GM21737 (cell line): ENCODE data around the gene PQBP1.
A peak's percentile ranks its signal among the peaks of the same experiment; 100 is the strongest.

ENCODE experiments used
- ATAC-seq: cut with Tn5 transposase; IDR thresholded peaks from one replicate; pipeline ENCODE4 v1.9.1; 2021; ENCODE audit warnings: mild to moderate bottlenecking, moderate library complexity; ENCODE audit not compliant: unreplicated experiment

The PQBP1 gene

DNA sequence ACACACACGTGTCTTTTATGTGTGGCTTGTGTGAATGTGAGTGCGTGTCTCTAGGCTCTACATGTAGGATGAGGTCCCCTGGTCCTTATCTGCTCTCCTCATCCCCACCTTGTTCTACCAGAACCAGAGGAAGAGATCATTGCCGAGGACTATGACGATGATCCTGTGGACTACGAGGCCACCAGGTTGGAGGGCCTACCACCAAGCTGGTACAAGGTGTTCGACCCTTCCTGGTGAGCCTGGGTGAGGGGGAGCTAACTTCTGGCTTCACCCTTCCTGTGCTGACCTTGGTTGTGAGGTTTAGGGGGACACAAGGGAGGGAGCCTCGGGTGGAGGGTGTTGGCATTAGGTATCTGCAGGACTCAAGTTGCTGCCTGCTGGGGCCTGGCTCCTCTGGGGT lies 3.3 kb downstream of the PQBP1 start:
- no peak for ATAC-seq

DNA sequence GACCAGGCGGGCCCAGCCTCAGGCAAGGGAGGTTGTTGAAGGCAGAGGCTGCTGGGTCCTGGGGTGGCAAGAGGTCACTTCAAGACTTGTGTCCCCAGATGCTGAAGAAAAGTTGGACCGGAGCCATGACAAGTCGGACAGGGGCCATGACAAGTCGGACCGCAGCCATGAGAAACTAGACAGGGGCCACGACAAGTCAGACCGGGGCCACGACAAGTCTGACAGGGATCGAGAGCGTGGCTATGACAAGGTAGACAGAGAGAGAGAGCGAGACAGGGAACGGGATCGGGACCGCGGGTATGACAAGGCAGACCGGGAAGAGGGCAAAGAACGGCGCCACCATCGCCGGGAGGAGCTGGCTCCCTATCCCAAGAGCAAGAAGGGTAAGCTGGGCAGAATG lies 4.4 kb downstream of the PQBP1 start:
- ATAC-seq = no peak

DNA sequence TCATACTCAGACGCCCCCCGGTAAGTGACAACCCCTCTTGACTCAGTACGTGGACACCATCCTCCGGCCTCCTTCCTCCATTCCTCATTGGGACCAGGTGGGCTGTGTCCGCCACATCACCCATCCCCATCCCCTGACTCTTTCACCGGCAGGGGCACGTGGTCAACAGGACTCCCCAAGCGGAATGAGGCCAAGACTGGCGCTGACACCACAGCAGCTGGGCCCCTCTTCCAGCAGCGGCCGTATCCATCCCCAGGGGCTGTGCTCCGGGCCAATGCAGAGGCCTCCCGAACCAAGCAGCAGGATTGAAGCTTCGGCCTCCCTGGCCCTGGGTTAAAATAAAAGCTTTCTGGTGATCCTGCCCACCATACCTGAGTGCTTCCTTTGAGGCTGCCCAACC lies 5.0 kb downstream of the PQBP1 start:
- no peak for ATAC-seq

DNA sequence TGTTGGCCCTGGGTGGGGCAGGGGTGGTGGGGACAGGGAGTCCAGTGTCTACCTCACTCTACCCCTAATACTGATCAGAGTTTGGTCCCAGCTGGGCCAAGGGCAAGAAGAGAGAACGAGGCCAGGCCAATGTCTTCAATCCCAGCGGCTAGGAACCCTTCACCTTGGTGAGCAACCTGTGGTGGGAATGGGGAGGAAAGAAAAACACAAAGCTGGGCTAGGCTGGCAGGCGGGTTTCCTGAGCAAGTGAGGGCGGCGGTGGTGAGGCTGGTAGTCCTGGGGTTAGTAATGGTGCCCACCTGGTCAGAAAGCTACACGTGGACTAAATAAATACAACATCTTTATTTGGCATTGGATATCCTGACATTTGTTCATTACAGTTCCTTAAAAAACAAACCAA lies 5.6 kb downstream of the PQBP1 start:
- no peak for ATAC-seq

DNA sequence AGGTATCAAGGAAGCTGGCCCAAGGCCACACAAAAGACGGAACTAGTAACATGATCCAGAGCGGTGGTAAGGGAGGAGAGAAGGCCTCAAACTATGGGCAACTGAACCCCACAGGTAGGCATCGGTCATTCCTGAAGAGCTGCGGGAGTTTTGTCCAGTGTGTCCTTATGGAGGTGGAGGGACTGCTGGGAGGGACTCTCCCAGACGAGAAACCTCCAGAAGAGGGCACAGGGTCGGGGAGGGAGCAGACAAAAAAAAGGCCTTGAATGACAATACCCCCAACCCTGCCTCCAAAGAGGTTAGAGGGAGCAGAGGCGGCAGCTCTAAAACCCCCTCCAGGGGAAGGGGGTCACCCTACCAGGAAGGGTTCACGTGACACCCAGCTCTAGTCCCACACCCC lies 6.5 kb downstream of the PQBP1 start:
- no peak for ATAC-seq

DNA sequence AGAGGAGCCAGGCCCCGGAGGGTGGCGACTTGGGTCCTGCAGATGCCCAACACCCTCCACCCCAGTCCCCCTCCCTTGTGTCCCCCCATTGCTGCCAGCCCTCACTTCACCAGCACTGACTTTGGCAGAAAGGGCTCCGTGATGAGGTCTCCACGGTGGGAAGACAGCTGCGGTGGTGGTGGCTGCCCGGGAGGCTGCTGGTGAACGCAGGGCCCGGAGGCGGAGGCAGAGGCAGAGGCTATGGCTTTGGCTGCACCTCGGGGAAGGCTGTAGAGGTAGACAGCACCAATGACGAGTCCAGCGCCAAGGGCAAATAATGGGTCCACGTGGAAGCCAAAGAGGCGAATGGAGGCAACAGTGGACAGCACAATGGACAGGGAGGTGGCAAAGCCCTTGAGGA lies 6.9 kb downstream of the PQBP1 start:
- no peak for ATAC-seq

DNA sequence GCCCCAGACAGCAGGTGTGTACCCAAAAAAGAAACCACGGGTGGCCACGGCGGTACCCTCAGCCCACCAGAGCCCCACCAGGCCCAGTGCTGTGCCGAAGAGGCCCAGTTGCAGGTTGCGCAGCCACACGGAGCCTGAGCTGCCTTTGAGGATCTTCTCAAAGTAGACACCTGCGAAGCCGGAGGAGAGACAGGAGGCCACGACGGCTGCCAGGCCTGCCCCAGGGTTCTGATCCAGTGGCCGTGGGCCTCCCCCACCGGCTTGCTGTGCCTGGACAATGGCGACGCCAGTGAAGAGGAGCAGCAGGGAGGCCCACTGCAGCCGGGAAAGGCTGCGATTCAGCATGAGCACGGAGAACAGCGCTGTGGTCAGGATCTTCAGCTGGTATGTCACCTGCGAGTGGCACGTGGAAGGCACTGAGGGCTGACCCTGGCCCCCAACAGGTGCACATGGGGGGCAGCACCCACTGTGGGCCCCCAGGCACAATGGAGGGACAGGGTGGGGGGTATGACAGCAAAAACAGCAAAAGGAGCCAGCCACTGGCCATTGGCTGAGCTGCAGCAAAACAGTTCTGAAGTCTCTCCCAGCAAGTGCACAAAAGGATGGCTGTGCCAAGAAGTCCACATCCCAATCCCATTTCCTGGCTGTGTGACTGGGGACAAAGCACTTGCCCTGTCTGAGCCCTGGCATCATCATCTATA lies 7.5 kb downstream of the PQBP1 start:
- ATAC-seq = no peak

DNA sequence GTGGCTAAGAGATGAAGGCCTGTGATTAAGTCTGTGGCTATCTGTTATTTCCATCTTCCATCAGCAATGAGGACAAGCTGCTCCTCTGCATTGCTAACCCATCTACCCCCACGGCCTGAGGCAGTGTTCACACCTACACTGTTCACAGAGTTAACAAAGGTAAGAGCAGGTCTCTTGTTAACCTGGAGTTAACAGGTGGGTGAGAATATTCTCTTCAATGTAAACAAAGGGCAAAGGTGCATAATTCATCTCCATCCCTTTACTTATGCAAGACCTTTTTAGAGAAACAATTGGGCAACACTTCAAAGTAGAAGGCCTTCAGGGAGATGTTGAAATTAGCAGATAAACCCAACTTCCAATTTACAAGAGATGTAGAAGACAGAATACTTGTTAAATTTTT lies 10.9 kb downstream of the PQBP1 start:
- no peak for ATAC-seq

DNA sequence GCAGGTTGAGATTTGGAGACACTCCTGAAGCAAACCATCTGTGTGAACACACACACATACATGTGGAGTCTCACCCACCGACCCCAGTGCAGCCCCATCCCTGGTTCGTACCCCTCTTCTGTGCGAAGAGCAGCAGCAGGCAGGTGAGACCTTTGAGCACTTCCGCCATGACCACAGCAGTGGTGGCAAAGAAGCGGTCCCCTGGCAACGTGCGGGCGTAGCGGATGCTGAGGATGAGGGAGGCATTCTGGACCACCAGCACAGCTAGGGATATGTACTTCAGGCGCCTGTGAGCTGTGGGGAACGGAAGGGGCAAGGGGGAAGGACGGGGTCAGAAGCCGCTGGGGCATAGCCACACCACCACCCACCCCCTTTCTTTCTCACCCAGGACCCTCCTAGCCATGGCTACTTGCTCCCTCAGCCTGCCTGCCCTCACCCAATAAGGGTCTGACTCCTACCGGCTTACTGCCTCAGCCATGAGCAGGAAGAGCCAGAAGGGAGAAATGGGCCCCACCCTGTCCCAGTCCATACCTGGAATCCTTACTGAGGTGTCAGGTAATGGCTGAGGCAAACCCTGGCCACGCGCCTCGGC lies 12.1 kb downstream of the PQBP1 start:
- ATAC-seq = no peak

DNA sequence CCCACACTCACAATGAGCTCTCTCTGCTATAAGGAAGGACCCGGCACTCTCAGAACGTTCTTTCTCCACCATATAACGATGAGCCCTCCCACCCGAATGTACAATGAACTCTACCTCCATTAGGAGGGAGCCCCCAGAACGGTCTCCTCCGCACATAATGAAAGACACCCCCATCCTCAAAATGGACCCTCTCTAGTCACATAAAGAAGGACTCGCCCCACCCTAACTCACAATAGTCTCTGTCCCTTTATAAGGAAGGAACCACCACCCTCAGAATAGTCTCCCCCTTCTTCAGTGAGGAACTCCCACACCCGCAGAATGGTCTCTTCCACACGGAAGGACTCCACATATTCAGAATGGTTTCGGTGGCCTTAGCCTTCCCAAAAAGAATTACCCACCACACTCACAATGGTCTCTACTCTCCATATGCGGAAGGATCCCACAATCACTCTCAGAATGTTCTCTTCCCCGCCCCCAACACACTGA lies 13.2 kb downstream of the PQBP1 start:
- ATAC-seq = peak; percentile 1

DNA sequence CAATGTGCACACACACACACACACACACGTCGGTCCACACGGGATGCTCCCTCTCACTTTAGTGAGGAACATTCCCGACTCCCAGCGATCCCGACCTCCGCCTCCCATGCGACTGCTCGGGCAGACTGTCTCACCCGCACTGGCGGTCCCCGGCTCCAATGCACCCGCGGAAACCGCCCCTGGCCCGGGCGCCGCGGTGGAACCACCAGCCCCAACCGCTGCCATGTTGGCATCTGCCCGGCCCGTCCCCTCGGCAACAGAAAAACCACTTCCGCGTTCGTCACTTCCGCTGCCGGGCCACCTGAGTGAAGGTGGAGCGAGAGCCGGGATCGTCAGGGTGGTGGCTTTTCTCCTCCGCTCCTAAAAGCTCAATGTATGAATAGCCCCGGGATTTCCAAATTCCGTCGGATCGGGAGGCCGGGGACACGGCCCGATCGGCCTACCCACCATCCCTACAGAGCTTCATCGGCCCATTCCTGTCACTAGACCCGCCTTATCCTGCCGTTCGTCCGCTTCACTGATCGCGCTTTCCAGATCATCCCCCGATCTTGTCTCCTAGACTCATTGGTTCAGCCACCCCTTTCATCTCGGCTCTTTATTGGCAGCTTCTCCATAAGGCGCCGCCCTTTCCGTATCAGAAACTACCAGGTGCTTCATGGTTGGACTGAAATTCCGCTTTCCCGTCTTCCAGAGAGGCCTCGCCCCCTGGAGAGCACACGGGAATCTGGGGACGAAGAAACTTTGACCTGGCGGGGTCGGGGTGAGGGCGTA lies 13.9 kb downstream of the PQBP1 start, which contains the start of gene SLC35A2:
Gene SLC35A2 (minus strand): TSS at position 235 of the 771 bp plus-strand sequence. CDS start 10 bp downstream, at position 225.
- ATAC-seq = peak; percentile 53

DNA sequence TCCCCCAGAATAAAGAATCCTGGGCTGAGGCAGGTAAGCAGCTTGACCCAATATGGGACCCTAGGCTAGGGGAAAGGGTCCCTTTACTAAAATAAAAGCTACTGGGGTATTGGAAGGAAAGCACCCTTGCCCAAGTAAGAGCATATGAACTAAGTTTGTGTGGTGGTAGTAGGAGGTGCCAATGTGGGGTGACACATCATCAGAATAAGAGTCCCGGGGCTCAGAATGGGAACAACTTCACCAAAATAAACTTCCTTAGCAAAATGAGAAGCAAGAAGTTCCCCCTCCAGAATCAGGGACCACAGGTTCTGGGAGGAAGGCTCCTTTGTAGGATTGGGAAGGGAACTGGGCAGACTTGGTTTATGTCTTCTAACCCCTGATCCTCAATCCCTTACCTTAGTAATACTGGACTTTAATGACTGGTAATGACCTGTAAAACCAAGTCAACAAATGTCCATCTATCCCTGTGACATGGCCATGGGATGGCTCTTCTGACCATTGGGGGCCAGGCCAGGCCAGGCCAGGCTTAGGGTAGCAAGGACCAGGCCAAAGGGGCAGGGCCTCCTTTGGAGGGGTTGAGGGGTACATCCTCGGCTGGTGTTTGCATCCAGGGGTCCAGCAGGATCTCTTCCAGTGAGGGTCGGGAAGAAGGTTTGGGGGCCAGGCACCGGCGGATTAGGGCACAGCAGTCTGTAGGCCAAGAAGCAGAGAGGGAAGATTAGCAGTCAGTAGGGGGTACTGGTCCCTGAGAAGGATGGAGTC lies 16.1 kb downstream of the PQBP1 start:
- ATAC-seq = no peak

DNA sequence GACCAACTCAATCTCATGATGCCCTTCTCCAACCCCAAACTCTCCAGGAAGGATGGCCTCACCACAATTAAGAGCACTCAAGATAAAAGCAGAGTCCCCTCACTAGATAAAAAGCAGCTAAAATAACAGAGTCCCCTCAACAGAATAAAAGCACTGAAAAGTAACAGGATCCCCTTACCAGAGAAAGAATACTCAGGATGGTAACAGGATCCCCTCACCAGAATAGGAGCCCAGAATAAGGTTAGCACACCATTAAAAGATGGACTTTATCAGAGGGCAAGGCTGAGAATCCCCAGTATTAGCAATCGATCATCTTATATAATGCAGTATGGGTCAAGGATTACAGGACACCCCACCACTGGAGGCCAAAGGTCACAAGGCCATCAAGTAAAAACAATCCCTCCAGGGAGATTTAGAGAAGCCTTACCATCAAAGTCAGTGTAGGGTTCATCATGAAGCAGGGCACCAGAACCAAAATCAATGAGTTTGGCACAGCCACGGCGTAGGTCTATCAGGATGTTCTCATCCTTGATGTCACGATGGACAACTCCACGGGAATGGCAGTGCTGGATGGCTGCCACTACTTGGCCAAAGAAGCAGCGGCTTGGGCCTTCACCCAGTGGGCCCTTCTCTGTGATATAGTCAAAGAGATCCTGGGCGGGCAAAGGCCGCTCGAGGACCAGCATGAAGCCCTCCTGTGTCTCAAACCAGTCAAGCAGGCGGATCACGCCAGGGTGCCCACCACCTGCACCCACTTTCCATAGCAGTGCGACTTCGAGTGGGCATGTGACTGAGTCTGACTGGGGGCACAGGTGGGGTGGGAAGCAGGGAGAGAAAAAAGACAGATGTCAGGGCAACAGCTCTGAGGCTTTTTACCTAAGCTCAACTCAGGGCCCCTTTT lies 17.1 kb downstream of the PQBP1 start:
- no peak for ATAC-seq

DNA sequence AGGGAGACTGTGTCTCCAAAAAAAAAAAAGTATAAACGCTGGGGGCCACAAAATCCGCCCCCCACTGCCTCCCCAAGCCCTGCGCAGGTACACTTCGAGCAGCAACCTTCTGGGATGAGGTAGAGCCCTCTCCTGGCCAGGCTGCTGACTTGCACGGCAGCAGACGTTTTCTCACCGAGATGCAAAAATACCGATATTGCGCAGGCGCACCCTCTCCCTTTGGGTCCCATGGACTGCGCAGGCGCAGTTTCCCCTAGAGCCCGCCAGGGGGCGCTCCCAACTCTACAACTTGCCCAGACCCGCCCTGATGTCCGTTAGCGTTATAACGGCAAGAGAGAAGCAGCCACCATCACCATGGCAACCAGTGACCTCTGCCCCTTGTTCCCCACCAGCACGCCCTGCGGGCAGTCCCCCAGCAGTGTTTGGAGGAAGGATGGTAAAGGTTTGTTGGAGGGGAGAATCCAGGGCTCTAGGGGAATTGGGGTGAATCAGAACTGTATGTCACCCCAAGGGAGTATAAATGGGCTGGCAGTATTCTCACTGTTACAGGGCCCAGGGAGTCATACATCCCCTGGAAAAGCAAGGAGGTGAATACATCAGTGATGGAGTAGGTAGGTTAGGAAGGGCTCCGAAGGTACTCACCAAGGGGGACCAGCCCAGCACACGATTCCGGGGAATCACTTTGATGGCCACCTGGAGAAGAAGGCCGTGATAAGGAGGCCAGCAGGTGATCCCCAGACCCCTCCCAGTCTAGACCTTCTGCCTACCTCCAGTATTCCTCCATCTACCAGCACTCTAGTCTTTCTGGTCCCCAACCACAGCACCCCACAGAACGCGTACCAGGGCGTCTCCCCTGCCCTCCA lies 19.6 kb downstream of the PQBP1 start:
- peak; percentile 39 for ATAC-seq

DNA sequence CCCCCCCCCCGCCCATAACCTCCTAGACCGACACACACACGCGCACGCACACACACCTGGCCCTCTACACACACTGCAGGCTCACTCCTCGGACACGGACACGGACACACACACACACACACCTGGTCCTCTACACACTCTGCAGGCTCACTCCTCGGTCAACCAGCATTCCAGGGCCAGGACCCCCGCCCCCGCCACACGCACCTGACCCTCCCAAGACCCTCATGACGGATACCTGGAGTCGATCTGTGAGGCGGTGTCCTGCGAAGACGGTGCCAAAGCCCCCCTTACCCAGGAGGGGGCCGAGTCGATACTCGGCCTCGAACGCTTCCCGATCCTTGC lies 20.5 kb downstream of the PQBP1 start:
- ATAC-seq = no peak

DNA sequence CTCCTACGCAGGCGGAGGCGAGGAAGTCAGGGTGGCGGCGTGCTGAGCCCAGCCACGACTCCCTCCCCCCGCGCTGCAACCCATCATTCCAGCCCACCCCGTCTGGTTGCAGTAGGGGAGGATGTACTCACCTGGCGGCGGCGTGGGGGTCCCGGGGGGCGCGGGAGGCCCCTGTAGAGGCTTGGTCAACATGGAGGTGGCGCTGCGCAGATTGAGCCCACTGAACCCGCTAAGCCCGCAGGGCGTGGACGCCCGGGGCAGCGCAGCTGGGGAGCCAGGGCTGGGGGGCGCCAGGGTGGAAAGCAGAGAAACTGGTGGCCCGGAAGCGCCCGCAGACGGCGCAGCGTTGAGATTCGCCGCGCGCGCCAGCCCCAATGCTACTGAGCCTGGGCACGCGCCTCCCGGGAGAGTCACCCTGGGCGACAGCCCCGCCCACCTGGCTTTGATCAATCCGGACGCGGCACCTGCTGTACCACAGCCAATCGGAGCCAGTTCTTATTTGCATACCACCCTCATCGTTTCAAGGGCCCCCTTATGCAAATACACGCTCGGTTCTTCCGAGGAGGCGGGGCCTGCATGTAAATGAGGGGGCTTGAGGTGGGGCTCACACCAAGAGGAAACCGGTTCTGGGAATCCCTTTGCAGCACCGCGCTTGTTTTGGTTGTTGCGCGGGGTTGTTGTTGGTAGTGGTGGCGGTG lies 21.1 kb downstream of the PQBP1 start, which contains the start of gene PIM2:
Gene PIM2 (minus strand): TSS at position 382 of the 698 bp plus-strand sequence. CDS start 190 bp downstream, at position 192.
- peak; percentile 70 for ATAC-seq

DNA sequence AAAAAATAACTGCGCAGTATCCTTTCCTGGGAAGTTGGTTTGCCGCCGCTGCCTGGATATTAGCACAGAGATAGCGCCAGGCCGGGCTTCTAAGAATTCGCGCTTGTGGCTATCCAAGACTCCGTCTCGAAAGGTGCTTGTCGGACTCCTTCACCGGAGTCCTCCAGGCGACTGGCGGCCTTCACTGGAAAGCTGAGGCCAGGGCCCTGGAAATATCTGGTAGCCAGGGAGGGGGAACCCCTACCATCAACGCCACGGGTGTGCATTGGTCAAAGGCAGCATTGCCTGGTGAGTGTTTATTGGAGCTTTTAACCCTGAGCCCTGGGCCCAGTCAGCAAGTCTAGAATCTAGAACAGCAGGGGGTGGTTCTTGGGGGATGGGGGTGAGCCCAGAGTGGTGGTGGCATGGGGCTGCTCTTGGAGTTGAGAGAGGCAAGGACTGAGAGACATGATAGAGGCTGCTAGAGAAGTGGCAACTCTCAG lies 21.7 kb downstream of the PQBP1 start:
- ATAC-seq = peak; percentile 9

DNA sequence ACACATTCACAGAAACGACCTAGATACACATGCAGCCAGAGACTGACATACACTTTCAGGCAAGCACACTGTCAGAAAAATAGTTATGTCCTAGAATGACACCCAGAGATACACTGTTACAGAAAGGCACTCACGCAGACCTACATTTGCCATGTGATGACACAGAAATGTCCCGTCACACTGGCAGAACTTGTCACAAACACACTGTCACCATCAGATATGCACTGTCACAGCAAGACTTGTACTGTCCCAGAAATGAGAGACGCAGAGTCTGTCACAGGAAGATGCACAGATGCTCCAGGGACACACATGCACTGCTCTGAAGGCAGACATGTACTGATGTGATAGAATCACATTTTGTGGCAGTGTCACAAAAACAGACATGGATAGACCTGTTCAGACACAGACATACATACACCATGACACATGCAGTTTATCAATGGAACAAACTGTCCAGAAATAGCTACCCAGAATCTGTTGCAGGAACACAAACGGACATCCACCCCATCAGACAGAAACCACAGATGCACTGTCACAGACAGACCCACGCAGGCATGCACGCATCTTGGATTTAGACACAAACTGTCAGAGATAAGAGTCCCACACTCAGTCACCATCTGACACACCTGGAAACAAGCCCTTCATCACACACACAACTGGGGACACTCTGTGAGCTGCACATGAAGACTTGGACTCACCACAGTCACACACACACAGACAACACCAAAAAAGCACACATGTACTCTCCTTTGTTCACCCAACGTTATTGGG lies 22.4 kb downstream of the PQBP1 start:
- no peak for ATAC-seq
